ENCODE results near the gene INPP4A. TPM values are rescaled to one million over a fixed set of nuclear protein-coding genes. Genes with fewer than 3 reads are reported as not detected.

The INPP4A gene
- total and polyA plus RNA-seq, 9 of the 15 experiments (the other 6 are each of a cell fraction or from before 2014, with no cell fraction given) = 1.8 to 15.7 (median 8.3) TPM

DNA sequence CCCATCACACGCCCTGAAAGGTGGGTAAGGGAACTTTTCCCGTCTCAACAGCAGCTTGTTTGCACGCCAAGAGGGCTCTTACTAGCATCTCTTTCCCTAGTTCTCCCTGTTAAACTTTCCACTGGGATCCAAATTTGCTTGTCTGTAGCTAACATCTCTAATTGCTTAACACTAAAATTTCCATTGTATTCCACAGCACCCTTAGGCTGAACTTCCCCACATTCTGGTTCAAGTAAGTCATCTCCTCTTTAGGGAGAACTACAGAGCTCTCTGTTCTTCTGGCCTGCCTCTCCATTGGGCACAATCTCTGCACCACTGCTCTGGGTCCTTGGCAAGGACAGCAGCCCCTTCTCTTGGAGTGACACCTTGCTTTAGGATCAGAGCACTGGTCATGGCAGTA lies 187.7 kb downstream of the INPP4A start:
- CTCF ChIA-PET (ENCODE audit: low intra/inter-chr PET ratio) = no interaction called here
- no peaks in the 10 kb centered on the region; a peak in 1 of 5 replicates for H3K4me1 ChIP-seq (replicated peaks in 1 of 2; ENCODE audit: control insufficient read depth in 2 of 2, insufficient read depth in 2 of 2, low read length in 2 of 2)
- no peak for ATAC-seq
- WGBS (ENCODE audit: insufficient coverage, low coverage, missing lambda C conversion rate) = 0% methylated on average over 3 of the region's 3 CpGs
- H3K36me3 ChIP-seq (ENCODE audit: control insufficient read depth, insufficient read depth, low read length) = no peaks in the 10 kb centered on the region
- no TSS peak for BruUV-seq (replicated peaks)
- no peak overlapping the region for H3K4me2 ChIP-seq (ENCODE audit: insufficient read depth, low read length)
- POLR2A ChIA-PET = interaction anchor here (0.7 kb wide), 1 partner anchor 11 kb away, joined by 3 read pairs; no protein-coding TSS in a partner anchor
- peaks cover 22 to 40% of the 10 kb centered on the region in 2 experiments; a peak in 4 of 5 replicates for H3K27me3 ChIP-seq (ENCODE audit: control insufficient read depth in 2 of 2, insufficient read depth in 2 of 2, low read length in 2 of 2)
- in situ Hi-C loops (cut with MboI) (no loop called here), intact Hi-C loops (cut with micrococcal nuclease) (no loop called here)
- no peak overlapping the region for H3K27ac ChIP-seq (ENCODE audit: extremely low read depth, low read depth, low read length)
- H3K9me3 ChIP-seq (replicated peaks; ENCODE audit: control insufficient read depth, insufficient read depth, low read depth, low read length) = no peaks in the 10 kb centered on the region
- no peaks in the 10 kb centered on the region for H3K79me2 ChIP-seq (ENCODE audit: control insufficient read depth, insufficient read depth, low read length)
- peaks cover 3% of the 10 kb centered on the region; the same call in 1 of the 2 replicates for H4K20me1 ChIP-seq (replicated peaks; ENCODE audit: control insufficient read depth, insufficient read depth, low read length)
- no peak overlapping the region for H3K4me3 ChIP-seq
- TF ChIP-seq ZSCAN29 (IDR thresholded peaks at IDR 0.05) (no peak), TBP (optimal IDR thresholded peaks at IDR 0.05; ENCODE audit: low read depth, low read length) (no peak), FOXJ2 (tag; IDR thresholded peaks at IDR 0.05) (no peak), HLTF (IDR thresholded peaks at IDR 0.05) (no peak), NR2C2 (CRISPR knock-in tag; IDR thresholded peaks at IDR 0.05) (no peak), NR2C2 (tag; IDR thresholded peaks at IDR 0.05) (no peak), MTA2 (IDR thresholded peaks at IDR 0.05; ENCODE audit: low read depth) (no peak), ESRRB (CRISPR knock-in tag; IDR thresholded peaks at IDR 0.05; ENCODE audit: borderline replicate concordance) (no peak)
- TF ChIP-seq, protein P1, sequence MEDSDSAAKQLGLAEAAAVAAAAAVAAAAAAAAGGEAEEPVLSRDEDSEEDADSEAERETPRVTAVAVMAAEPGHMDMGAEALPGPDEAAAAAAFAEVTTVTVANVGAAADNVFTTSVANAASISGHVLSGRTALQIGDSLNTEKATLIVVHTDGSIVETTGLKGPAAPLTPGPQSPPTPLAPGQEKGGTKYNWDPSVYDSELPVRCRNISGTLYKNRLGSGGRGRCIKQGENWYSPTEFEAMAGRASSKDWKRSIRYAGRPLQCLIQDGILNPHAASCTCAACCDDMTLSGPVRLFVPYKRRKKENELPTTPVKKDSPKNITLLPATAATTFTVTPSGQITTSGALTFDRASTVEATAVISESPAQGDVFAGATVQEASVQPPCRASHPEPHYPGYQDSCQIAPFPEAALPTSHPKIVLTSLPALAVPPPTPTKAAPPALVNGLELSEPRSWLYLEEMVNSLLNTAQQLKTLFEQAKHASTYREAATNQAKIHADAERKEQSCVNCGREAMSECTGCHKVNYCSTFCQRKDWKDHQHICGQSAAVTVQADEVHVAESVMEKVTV (CRISPR knock-in tag; IDR thresholded peaks at IDR 0.05) = no peak
- H3K9ac ChIP-seq (ENCODE audit: insufficient read depth in 1 of 2, low read depth in 2 of 2, low read length in 2 of 2) = no peak overlapping the region
- no peak for FAIRE-seq
- H3K9me1 ChIP-seq (ENCODE audit: control insufficient read depth, insufficient read depth, low read length) = no peaks in the 10 kb centered on the region
- DNase-seq (ENCODE audit: extremely low read depth in 1 of 4, low spot score in 3 of 4) = no peak
- H2AFZ ChIP-seq (ENCODE audit: low read depth, low read length) = no peak overlapping the region
